GM12891 (cell line): ENCODE results near the gene ATAD2B.

Experiments
- PAX5 ChIP-seq: IDR thresholded peaks from 2 replicates; pipeline ENCODE4 v1.6.1; 2011; ENCODE audit warnings: low read length, moderate library complexity, mild to moderate bottlenecking; ENCODE audit not compliant: insufficient read depth, severe bottlenecking
- POLR2A ChIP-seq: IDR thresholded peaks from 2 replicates; pipeline ENCODE4 v1.6.1; 2011; ENCODE audit warnings: low read depth, low read length, control low read depth
- POLR2AphosphoS5 ChIP-seq: IDR thresholded peaks from 2 replicates; pipeline ENCODE4 v1.6.1; 2011; ENCODE audit warnings: low read depth, low read length, control low read depth
- TAF1 ChIP-seq: IDR thresholded peaks from 2 replicates; pipeline ENCODE4 v1.6.1; 2011; ENCODE audit warnings: low read depth, low read length, control low read depth

GRCh38 chr2:23754970-23755369 lies 172.0 kb downstream of the ATAD2B start:
- no peak for TF ChIP-seq POLR2A
- TF ChIP-seq POLR2AphosphoS5 = no peak
- TF ChIP-seq TAF1 = no peak
- no peak for TF ChIP-seq PAX5
